ENCODE results near the gene SPSB2.

The SPSB2 gene

GRCh38 chr12:6849976-6850560, 23.0 kb downstream of the SPSB2 start:
- DNase-seq, result no peak

GRCh38 chr12:6849427-6849826, 23.7 kb downstream of the SPSB2 start:
- no peak for DNase-seq

- DNase-seq, result no peak
Measured at GRCh38 chr12:6847676-6848075, 25.4 kb downstream of the SPSB2 start.

- no peak for DNase-seq
Measured at GRCh38 chr12:6846316-6846869, 26.7 kb downstream of the SPSB2 start.

- no peak for DNase-seq
Measured at GRCh38 chr12:6845395-6845794, 27.7 kb downstream of the SPSB2 start.

GRCh38 chr12:6843118-6843902, 29.8 kb downstream of the SPSB2 start:
- DNase-seq, result peak; percentile 63

GRCh38 chr12:6842075-6842474, 31.0 kb downstream of the SPSB2 start:
- DNase-seq, result no peak

GRCh38 chr12:6840761-6841515, 32.2 kb downstream of the SPSB2 start, which contains the start of gene GNB3:
Gene GNB3, plus strand, starts transcription at chr12:6840925. Its CDS starts 363 bp downstream, at chr12:6841288.
- no peak for DNase-seq

- peak; percentile 60 for DNase-seq
Measured at GRCh38 chr12:6840330-6840729, 32.8 kb downstream of the SPSB2 start.

GRCh38 chr12:6839482-6840201, 33.5 kb downstream of the SPSB2 start:
- DNase-seq, result no peak

- no peak for DNase-seq
Measured at GRCh38 chr12:6838854-6839253, 34.2 kb downstream of the SPSB2 start.

GRCh38 chr12:6837370-6838060, 35.6 kb downstream of the SPSB2 start:
- no peak for DNase-seq

GRCh38 chr12:6836851-6837250, 36.3 kb downstream of the SPSB2 start:
- no peak for DNase-seq

- no peak for DNase-seq
Measured at GRCh38 chr12:6834873-6835272, 38.2 kb downstream of the SPSB2 start.

GRCh38 chr12:6834254-6834653, 38.8 kb downstream of the SPSB2 start:
- no peak for DNase-seq

- DNase-seq, result no peak
Measured at GRCh38 chr12:6833189-6833890, 39.8 kb downstream of the SPSB2 start.

- no peak for DNase-seq
Measured at GRCh38 chr12:6832125-6832524, 41.0 kb downstream of the SPSB2 start.

GRCh38 chr12:6831450-6831995, 41.6 kb downstream of the SPSB2 start:
- DNase-seq, result no peak

GRCh38 chr12:6830999-6831398, 42.1 kb downstream of the SPSB2 start:
- DNase-seq, result no peak

- no peak for DNase-seq
Measured at GRCh38 chr12:6830286-6830890, 42.7 kb downstream of the SPSB2 start.
